ENCODE results near the gene AJM1.
"Not testable (repeated sequence)": the region's sequence is repeated elsewhere in the genome, so short reads cannot be mapped to it uniquely, and the experiment has no call there.

Gene AJM1

DNA sequence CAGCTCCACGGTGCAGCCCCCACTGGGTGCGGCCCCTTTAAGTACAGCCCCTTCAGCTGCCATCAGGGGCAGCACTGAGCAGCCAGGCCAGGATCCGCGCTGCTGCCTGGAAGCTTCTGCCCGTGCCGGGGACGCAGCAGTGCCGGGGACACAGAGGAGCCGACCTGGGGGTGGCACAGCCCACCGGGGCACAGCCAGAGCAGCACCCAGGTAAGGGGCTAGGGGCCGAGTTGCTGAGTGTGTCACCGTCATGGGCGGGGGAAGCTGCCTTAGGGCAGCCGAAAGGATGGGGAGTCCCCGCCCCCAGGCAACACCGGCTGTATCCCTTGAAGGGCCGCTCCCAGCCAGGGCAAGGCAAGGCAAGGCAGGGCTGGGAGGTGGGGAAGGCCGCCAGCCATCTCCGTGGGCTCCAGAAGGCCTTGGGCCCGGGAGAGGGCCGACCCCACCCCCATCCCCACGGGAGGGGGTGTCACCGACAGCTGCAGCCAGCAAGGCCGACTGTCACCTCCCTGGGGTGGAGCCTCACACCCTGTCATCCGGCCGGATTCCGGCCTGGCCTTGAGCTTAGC is at the start of gene AJM1:
Gene AJM1, plus strand, starts transcription at position 99 of the 569 bp plus-strand sequence. CDS start 1,937 bp downstream, outside the sequence.
- not testable (repeated sequence) for FAIRE-seq

DNA sequence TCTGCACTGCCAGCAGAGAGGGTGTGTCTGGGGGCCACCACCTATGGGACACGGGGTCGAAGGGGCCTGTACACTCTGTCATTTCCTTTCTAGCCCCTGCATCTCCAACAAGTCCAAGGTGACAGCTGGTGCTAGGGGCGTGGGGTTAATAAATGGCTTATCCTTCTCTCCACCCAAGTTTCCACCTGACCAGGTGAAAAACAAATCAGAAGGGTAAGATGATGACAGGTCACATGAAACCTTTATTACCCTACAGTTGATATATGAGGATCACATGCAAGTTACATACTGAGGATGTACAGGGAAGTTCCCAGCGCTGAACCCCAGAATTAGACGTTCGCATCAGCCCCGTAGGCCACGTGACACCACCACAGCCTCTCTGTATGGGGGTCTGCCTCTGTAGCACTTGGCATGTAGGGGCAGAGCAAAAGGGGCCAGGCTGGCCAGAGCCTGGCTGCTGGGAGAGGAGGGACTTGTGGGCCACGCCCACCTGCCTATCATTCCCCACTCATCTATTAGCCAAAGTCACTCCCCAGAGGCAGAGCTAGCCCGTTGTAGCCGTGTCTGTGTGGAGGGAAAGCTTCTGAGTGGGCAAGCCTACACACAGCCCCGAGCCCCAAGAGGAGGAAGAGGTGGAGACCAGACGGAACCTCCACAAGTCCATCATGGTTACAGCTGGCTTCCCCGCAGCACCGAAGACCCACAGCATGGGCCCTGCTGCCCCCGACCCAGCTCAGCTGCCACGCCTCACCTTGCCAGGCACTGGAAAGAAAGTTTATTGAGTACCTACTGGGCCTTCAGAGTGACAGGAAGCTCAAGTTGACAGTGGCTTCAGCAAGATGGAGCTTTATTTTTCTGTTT is 49.0 kb upstream of the AJM1 start:
- no peak for FAIRE-seq

DNA sequence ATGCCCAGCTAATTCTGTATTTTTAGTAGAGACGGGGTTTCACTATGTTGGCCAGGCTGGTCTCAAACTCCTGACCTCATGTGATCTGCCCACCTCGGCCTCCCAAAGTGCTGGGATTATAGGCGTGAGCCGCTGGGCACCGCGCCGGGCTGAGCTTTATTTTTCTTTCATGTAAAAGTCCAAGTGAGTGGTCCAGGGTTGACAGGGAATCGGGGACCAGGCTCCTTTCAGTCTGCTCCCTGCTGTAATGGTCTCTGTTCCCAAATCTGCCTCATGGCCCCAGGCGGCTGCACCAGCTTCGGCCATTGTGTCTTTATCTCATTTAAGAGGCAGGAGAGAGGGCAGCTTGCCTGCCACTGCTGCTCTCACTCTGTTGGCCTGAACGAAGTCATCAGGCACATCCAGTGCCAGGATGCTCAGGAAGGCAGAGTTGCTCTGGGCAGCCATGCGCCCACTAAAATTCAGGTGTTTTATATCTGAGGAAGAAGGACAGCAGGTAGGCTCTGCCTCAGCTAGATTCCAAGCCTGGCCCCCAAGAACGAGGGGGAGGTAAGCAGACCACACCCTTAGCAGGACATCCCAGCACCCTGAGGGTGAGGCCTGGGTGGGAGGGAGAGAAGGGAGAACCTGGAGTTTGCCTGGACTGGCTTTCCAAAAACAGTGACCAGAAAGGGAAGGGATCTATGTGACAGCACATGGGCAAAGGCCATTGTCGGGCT is 47.8 kb upstream of the AJM1 start:
- no peak for FAIRE-seq

DNA sequence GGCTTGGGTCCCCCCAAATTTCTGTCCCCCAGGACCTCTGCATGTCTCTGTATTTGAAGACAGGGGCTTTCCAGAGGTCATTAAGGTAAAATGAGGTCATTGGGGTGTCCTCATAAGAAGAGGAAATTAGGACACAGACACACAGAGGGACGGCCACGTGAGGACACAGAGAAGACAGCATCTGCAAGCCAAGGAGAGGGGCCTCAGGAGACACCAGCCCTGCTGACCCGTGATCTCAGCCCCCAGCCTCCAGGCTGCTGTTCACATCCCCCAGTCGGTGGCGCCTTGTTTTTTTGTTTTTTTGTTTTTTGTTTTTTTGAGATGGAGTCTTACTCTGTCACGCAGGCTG is 47.3 kb upstream of the AJM1 start:
- FAIRE-seq = no peak

DNA sequence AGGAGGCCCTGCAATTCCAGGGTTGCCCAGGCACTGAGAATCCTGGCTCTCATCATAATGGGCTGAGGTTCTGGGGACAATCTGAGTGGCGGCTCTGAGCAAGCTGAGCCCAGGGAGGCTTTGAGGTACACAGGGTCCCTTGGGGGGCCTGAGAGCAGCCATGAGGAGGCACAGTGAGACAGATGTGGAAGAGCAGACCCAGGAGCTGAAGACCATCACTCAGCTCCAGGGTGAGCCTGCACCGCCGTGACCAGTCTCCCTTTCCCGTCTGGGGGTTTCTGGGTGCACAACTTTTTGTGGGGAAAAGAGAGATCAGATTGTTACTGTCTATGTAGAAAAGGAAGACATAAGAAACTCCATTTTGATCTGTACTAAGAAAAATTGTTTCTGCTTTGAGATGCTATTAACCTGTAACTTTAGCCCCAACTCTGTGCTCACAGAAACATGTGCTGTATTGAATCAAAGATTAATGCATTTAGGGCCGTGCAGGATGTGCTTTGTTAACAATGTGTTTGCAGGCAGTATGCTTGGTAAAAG is 46.0 kb upstream of the AJM1 start, which contains the start of gene CCDC183:
Gene CCDC183, plus strand, starts transcription at position 101 of the 537 bp plus-strand sequence. Its CDS starts 60 bp downstream, at position 161.
- no peak for FAIRE-seq

DNA sequence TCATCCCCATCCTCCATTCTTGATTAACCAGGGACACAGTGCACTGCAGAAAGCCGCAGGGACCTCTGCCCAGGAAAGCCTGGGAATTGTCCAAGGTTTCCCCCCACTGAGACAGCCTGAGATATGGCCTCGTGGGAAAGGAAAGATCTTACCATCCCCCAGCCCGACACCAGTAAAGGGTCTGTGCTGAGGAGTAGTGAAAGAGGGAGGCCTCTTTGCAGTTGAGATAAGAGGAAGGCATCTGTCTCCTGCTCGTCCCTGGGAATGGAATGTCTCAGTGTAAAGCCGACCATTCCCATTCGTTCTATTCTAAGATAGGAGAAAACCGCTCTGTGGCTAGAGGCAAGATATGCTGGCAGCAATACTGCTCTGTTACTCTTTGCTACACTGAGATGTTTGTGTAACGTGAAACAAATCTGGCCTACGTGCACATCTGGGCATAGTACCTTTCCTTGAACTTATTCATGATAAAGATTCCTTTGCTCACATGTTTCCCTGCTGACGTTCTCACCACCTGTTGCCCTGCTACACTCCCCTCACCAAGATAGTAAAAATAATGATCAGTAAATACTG is 45.4 kb upstream of the AJM1 start:
- FAIRE-seq = not testable (repeated sequence)

DNA sequence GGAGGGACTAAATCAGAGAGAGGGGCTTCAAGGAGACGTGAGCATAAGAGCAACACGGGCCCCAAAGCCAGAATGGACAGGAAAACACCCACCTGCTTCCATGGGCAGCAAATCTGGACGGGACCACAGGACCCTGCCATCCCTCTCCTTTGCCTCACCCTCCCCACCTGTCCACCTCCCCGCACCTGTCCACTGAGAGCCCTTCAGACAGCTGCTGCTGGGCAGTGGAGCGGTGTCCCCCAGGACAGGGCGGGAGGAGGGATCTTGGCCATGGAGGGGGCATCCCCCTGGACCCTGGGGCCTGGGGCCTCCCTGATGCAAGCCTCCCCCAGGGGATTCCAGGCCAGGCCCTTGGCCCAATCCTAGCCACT is 43.6 kb upstream of the AJM1 start:
- FAIRE-seq = no peak

GRCh38 chr9:136799079-136799853 is 43.0 kb upstream of the AJM1 start:
- no peak for FAIRE-seq

- FAIRE-seq = no peak
Measured at GRCh38 chr9:136799854-136800657, 42.2 kb upstream of the AJM1 start.

DNA sequence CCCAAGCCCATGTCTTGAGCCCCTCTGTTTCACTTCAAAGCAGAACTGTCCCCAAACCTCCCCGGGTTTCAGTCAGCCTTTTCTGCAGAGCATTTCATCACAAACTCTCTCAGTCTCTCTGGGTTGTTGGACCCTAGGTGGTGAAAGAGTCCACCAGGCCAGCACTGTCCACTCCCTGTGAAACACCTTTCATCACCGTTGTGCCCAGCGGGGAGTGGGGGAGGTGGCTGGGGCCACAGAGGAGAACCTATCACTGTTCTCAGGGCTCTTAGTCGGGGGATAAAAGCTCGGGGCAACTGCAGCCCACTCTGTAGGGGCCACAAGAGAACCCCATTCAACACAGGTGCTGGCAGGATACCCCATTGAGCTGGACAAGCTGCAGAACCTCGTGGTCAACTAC is 40.0 kb upstream of the AJM1 start:
- FAIRE-seq = no peak

- FAIRE-seq = not testable (repeated sequence)
Measured at GRCh38 chr9:136803009-136803550, 39.2 kb upstream of the AJM1 start.

DNA sequence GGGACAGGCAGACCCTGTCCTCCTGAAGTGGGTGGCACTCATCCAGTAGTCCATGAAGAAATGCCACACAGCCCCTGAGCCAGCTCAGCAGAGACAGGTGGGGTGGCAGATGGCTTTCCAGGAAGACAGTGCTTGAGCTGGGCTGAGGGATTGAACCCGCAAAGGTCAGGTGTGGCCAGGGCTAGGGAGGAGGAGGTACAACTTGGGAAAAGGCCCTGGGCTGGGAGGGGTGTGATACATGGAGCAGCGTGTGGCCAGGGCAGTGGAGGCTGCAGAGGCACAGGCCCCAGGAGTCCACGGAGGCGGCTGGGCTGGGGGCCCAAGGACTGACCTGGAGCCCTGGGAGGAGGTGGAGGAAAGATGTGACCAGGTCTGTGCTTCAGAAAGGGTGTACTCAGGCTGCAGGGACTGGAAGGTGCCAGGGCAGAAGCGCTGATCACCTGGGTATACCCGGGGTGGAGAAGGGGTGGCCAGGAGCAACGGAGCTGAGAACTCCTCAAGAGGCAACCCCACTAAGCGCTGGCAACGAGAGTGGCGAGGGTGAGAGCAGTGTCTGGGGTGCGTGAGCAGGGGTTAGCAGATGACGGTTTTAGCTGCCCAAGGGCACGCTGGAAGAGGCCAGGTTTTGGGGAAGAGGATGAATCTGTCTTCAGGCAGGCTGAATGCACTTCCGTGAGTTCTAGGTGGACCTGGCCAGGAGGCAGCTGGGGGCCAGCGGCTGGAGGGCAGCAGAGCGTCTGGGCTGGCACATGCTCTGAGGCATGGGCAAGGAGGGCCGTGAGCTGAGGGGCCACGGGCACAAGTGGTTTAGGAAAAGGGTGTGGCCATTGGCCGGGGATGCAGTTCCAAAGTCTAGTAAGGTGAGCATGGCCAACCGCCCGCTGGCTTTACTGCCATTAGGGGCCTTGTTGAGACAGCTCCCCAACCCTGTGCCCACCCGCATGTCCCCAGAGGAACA is 38.4 kb upstream of the AJM1 start:
- no peak for FAIRE-seq

DNA sequence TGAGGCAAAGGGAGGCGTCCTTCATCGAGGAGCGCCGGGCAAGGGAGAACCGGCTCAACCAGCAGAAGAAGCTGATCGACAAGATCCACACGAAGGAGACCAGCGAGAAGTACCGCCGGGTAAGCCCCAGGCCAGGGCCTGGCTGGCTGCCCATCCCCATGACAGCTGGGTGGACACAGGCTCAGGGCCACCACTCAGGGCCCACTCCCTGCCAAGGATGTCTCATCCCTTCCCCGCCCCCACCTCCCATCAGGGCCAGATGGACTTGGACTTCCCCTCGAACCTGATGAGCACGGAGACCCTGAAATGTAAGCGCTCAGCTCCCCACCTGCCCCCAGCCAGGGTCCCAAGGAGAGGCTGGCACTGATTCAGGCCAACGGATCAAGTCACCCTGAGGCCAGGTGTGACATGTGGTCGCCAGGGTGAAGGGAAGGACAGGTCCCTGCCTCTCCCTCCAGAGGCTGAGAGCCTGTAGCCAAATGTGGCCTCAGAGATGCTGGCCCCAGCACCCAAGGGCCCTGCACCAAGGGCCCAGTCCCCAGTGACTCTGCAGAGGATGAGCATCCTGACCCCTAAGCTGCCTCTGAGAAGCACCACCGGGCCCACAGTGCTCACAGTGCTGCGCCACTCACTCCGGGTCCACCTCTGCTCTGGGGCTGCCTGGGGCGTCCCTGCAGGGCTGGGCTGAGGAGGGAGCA is 37.6 kb upstream of the AJM1 start:
- no peak for FAIRE-seq

DNA sequence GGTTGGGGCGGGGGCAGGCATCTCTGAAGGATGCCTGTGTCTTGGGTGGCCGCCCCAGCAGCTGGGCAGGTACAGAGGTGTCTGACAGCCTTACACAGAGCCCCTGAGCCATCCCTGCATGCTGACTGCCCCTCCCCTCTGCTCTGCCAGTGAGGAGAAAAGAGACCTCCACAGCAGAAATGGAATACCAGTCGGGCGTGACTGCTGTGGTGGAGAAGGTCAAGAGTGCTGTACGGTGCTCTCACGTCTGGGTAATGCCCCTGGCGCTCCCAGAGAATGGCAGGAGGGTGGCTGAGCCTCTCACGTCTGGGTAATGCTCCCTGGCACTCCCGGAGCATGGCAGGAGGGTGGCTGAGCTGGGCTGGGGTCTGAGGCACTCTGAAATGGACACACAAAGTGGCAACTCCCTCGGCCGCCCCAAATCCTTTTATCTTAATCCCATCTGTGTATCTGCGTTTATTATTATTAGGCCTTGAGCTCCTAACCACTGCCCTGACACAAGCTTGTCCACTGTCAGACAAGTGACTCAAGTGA is 37.0 kb upstream of the AJM1 start:
- FAIRE-seq = no peak

GRCh38 chr9:136806067-136806466 is 36.2 kb upstream of the AJM1 start:
- no peak for FAIRE-seq

DNA sequence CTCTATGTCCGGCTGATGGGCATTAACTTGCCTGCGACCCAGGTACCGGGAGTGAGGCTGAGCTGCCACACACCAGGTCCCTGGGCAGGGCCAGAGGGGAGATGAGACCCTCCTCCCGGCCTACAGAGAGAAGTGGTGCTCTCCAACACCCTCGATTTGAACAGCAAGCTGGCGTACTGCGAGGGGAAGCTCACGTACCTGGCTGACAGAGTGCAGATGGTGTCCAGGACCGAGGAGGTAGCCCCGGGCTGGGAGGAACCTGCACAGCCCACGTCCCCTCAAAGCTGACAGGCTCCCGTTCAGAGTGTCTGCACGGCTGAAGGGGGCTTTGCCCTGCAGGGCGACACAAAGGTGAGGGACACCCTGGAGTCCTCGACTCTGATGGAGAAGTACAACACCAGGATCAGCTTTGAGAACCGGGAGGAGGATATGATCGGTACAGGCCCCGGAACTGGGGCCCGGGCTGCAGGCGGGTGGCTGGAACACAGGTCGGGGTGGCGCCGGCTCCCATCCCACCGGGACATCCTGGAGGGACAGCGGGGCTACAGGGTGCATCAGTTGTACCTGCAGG is 35.6 kb upstream of the AJM1 start:
- FAIRE-seq = no peak

GRCh38 chr9:136807281-136808074 is 34.8 kb upstream of the AJM1 start, which contains the start of gene RABL6:
TSS of gene RABL6 (plus strand) at chr9:136807948. CDS start at chr9:136808197, 249 bp downstream.
- FAIRE-seq = no peak

All from TTC549 (cell line).